Lung (tissue), 12 donors: ENCODE data around the gene LYZL1. TPM values are rescaled to one million over a fixed set of nuclear protein-coding genes. Genes with fewer than 3 reads are reported as not detected.

Source experiments
- ATAC-seq: fragments of 200-7000 bp; cut with Tn5 transposase; one replicate; pipeline ENCODE4 v1.9.1; 2020; ENCODE audit warnings: moderate number of reproducible peaks; ENCODE audit not compliant: insufficient read depth, low FRiP score
- DNase-seq, 3 donors: peaks; one replicate each; pipeline ENCODE4 v3.0.0-alpha.2; 2013 to 2017
- H3K27ac ChIP-seq, 2 donors: one replicate each; pipeline ENCODE4 v1.5.1; 2013; ENCODE audit warnings: mild to moderate bottlenecking in 2 of 2, moderate library complexity in 2 of 2, control low read depth in 1 of 2, inconsistent platforms in 1 of 2, low read depth in 1 of 2, low read length in 1 of 2
- H3K27me3 ChIP-seq, 3 donors: one replicate each; pipeline ENCODE4 v1.5.1; 2013; ENCODE audit warnings: low read length in 2 of 3; ENCODE audit not compliant: control insufficient read depth in 3 of 3, insufficient read depth in 3 of 3
- H3K36me3 ChIP-seq, 4 donors: one replicate each; pipeline ENCODE4 v1.5.1; 2013; ENCODE audit warnings: low read length in 4 of 4, mild to moderate bottlenecking in 1 of 4, moderate library complexity in 1 of 4; ENCODE audit not compliant: control insufficient read depth in 4 of 4, insufficient read depth in 4 of 4
- H3K4me1 ChIP-seq, 5 donors: one replicate each; pipeline ENCODE4 v1.5.1; 2013; ENCODE audit warnings: low read length in 5 of 5, mild to moderate bottlenecking in 2 of 5, moderate library complexity in 1 of 5; ENCODE audit not compliant: control insufficient read depth in 5 of 5, insufficient read depth in 5 of 5
- H3K4me3 ChIP-seq: one replicate; pipeline ENCODE4 v1.5.1; 2013; ENCODE audit warnings: mild to moderate bottlenecking, control low read depth, moderate library complexity
- H3K9ac ChIP-seq, 2 donors: one replicate each; pipeline ENCODE4 v1.5.1; 2013; ENCODE audit warnings: low read length in 2 of 2, control low read depth in 1 of 2; ENCODE audit not compliant: insufficient read depth in 1 of 2
- H3K9me3 ChIP-seq, 4 donors: one replicate each; pipeline ENCODE4 v1.5.1; 2013; ENCODE audit warnings: low read length in 3 of 4, mild to moderate bottlenecking in 1 of 4, moderate library complexity in 1 of 4; ENCODE audit not compliant: control insufficient read depth in 4 of 4, insufficient read depth in 3 of 4
- CTCF ChIP-seq: IDR thresholded peaks from 2 replicates; pipeline ENCODE4 v1.5.1; 2012; ENCODE audit warnings: mild to moderate bottlenecking; ENCODE audit errors: control extremely low read depth, extremely low read depth
- WGBS, 2 donors: extraction: QIAGEN DNeasy Blood & Tissue Kit; methylation state at CpG; one replicate each; pipeline ENCODE4 v1.1.7; 2013; 5-methylcytosine and 5-hydroxymethylcytosine counted together
- polyA plus RNA-seq, 2 donors: library from polyadenylated mRNA; stranded (reverse); fragments of 200-250 nt; gene quantifications; one replicate each; pipeline ENCODE4 v1.2.1, GENCODE V29; 2013
- total RNA-seq, 2 donors: library from RNA; depleted of rRNA in 1 of 2; stranded (reverse); fragments of >200 nt in 1 of 2; gene quantifications; one replicate each; pipeline ENCODE4 v1.2.1, GENCODE V29; 2014 to 2021
- donor health status: control.
- donor health status: control.
- donor health status: Bipolar disorder and iron deficiency.
- donor health status: healthy.
- donor health status: DM: yes; HTN: yes; CAD: no.

LYZL1 gene
- total and polyA plus RNA-seq, 4 donors, result not detected

DNA sequence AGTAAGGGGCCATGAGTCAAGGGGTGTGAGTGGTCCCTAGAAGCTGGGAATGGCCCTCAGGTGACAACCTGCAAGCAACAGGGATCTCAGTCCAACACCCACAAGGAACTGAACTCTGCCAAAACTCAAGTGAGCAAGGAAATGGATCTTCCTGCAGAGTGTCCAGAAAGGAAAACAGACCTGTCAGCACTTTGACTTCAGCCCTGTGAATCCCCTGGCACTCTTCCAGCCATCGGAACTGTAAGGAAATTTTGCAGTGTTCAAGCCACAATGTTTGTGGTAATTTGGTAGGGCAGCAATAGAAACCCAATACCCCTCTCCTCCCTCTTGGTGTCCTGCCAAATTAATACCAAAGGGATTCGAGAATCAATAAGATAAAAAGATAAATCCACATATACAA, 6.9 kb downstream of the LYZL1 start:
- Histone ChIP-seq H3K27me3 (no peaks in the 10 kb centered on the region), H3K9me3 (peaks cover 0 to 19% (median 5%) of the 10 kb centered on the region in 4 donors), H3K36me3 (no peaks in the 10 kb centered on the region), H3K27ac (no peak overlapping the region), H3K4me3 (no peak overlapping the region), H3K4me1 (no peaks in the 10 kb centered on the region), H3K9ac (no peak overlapping the region)
- TF ChIP-seq CTCF, result no peak
- no peak for ATAC-seq
- no peak for DNase-seq
- 63 to 72% methylated on average over 2 of the region's 2 CpGs for WGBS, 2 donors

GRCh38 chr10:29297678-29298077, 8.8 kb downstream of the LYZL1 start:
- Histone ChIP-seq H3K27me3 (no peaks in the 10 kb centered on the region), H3K4me1 (no peaks in the 10 kb centered on the region), H3K9me3 (peaks cover 0 to 21% (median 9%) of the 10 kb centered on the region in 4 donors), H3K36me3 (no peaks in the 10 kb centered on the region), H3K9ac (no peak overlapping the region), H3K27ac (no peak overlapping the region), H3K4me3 (no peak overlapping the region)
- 70 to 86% methylated on average over 1 of the region's 1 CpG for WGBS, 2 donors
- TF ChIP-seq CTCF, result no peak
- DNase-seq, result no peak
- no peak for ATAC-seq

DNA sequence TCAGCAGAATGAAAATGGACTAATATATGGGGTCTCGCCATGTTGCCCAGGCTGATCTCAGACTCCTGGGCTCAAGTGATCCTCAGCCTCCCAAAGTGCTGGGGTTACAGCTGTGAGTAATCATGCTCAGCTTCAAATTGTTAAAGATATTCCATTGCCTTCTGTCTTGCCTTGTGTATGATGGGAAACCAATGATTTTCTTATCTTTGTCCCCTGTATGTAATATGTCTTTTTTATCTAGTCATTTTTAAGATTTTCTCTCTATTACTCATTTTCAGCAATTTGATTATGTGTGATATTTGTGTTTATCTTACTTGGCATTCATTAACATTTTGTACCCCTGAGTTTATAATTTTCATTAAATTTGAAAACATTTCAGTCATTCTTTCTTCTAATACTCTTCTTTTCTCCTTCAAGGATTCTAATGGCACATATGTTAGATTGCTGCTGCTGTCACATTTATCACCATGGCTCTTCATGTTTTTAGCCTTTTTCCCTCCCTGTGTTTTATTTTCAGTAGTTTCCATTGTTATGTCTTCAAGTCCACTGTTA, 12.6 kb downstream of the LYZL1 start:
- DNase-seq (no peak), ATAC-seq (no peak)
- Histone ChIP-seq H3K9ac (no peak overlapping the region), H3K4me1 (peaks cover 0 to 5% (median 0%) of the 10 kb centered on the region in 5 donors), H3K27ac (no peak overlapping the region), H3K36me3 (no peaks in the 10 kb centered on the region), H3K4me3 (no peak overlapping the region), H3K27me3 (no peaks in the 10 kb centered on the region), H3K9me3 (peaks cover 0 to 16% (median 8%) of the 10 kb centered on the region in 4 donors)
- WGBS, 2 donors, result 96 to 100% methylated on average over 1 of the region's 1 CpG
- TF ChIP-seq CTCF, result no peak

- no peak for DNase-seq
- TF ChIP-seq CTCF, result no peak
Observed at GRCh38 chr10:29302499-29302898, 13.6 kb downstream of the LYZL1 start.

More at GRCh38 chr10:29302499-29302898, 13.6 kb downstream of the LYZL1 start:
- H3K27me3 ChIP-seq, result no peaks in the 10 kb centered on the region
- no peak for ATAC-seq
- H3K27ac ChIP-seq, result no peak overlapping the region
- H3K9ac ChIP-seq, result no peak overlapping the region
- H3K9me3 ChIP-seq, result peaks cover 0 to 14% (median 8%) of the 10 kb centered on the region in 4 donors
- no peak overlapping the region for H3K4me3 ChIP-seq
- 95 to 99% methylated on average over 10 of the region's 10 CpGs for WGBS, 2 donors
- no peaks in the 10 kb centered on the region for H3K36me3 ChIP-seq
- H3K4me1 ChIP-seq, result peaks cover 0 to 5% (median 0%) of the 10 kb centered on the region in 5 donors
